Neural cell (in vitro differentiated cells): ENCODE data around the gene OR6N1. TPM values are rescaled to one million over a fixed set of nuclear protein-coding genes. Genes with fewer than 3 reads are reported as not detected.

Experiments
- H2AFZ ChIP-seq: fragments of 200-600, 300-800 bp; sonication (generic), shearing (Covaris generic); 2 replicates; pipeline ENCODE4 v1.6.0; 2014; ENCODE audit warnings: low read depth, mild to moderate bottlenecking, antibody characterized with exemption, low read length, moderate library complexity
- H3F3A ChIP-seq: fragments of 200-600 bp; shearing (Covaris generic); 2 replicates; pipeline ENCODE4 v1.6.1; 2016; ENCODE audit warnings: mild to moderate bottlenecking, moderate library complexity, mixed read lengths, antibody characterized with exemption, low read length; ENCODE audit not compliant: insufficient read depth, poor library complexity, severe bottlenecking
- H3K27ac ChIP-seq: fragments of 200-600, 300-800 bp; sonication (generic), shearing (Covaris generic); 2 replicates; pipeline ENCODE4 v1.5.1; 2014; ENCODE audit warnings: mild to moderate bottlenecking, low read length, moderate library complexity
- H3K27me3 ChIP-seq: fragments of 300-800, 200-600 bp; sonication (generic), shearing (Covaris generic); 2 replicates; pipeline ENCODE4 v1.6.0; 2014; ENCODE audit warnings: mild to moderate bottlenecking, low read depth, low read length, moderate library complexity; ENCODE audit not compliant: insufficient read depth
- H3K36me3 ChIP-seq: fragments of 300-800, 200-600 bp; sonication (generic), shearing (Covaris generic); 2 replicates; pipeline ENCODE4 v1.5.1; 2014; ENCODE audit warnings: mild to moderate bottlenecking, antibody characterized with exemption, low read length, moderate library complexity; ENCODE audit not compliant: insufficient read depth
- H3K4me2 ChIP-seq: fragments of 300-800, 200-600 bp; sonication (generic), shearing (Covaris generic); 2 replicates; pipeline ENCODE4 v1.6.0; 2014; ENCODE audit warnings: mild to moderate bottlenecking, low read length
- H3K4me3 ChIP-seq: fragments of 300-800, 200-600 bp; sonication (generic), shearing (Covaris generic); 2 replicates; pipeline ENCODE4 v1.5.1; 2014; ENCODE audit warnings: mild to moderate bottlenecking, low read length, moderate library complexity
- H3K79me2 ChIP-seq: fragments of 200-600 bp; shearing (Covaris generic); replicated peaks from 2 replicates; pipeline ENCODE4 v1.6.0; 2014; ENCODE audit warnings: mild to moderate bottlenecking, low read length, moderate library complexity; ENCODE audit not compliant: insufficient read depth
- H3K9ac ChIP-seq: fragments of 300-800, 200-600 bp; sonication (generic), shearing (Covaris generic); 2 replicates; pipeline ENCODE4 v1.6.1; 2016; ENCODE audit warnings: mild to moderate bottlenecking, low read length, mixed read lengths
- H3K9me2 ChIP-seq: fragments of 200-600 bp; shearing (Covaris generic); 2 replicates; pipeline ENCODE4 v1.6.1; 2016; ENCODE audit warnings: mild to moderate bottlenecking, low read length, mixed read lengths; ENCODE audit not compliant: insufficient read depth
- H3K9me3 ChIP-seq: fragments of 200-600, 300-800 bp; sonication (generic), shearing (Covaris generic); 2 replicates; pipeline ENCODE4 v1.6.1; 2016; ENCODE audit warnings: mild to moderate bottlenecking, mixed run types, low read length, moderate library complexity, mixed read lengths
- H4K20me1 ChIP-seq: fragments of 200-600 bp; shearing (Covaris generic); 2 replicates; pipeline ENCODE4 v1.6.1; 2016; ENCODE audit warnings: mild to moderate bottlenecking, mixed run types; ENCODE audit not compliant: insufficient read depth
- CTCF ChIP-seq: fragments of 450-650 bp; IDR thresholded peaks from 2 replicates; pipeline ENCODE4 v1.5.1; 2014; ENCODE audit warnings: antibody characterized with exemption, mild to moderate bottlenecking, moderate library complexity; ENCODE audit not compliant: poor library complexity, severe bottlenecking
- EP300 ChIP-seq: fragments of 450-650 bp; conservative IDR thresholded peaks from 2 replicates; pipeline ENCODE4 v1.6.1; 2014; ENCODE audit warnings: antibody characterized with exemption, mild to moderate bottlenecking, moderate library complexity; ENCODE audit not compliant: poor library complexity, severe bottlenecking
- EZH2 ChIP-seq: fragments of 200-600, 300-800 bp; shearing (Covaris generic), sonication (generic); IDR thresholded peaks from 2 replicates; pipeline ENCODE4 v1.6.1; 2014; ENCODE audit warnings: antibody characterized with exemption, low read length, borderline replicate concordance, mild to moderate bottlenecking; ENCODE audit not compliant: insufficient read depth, poor library complexity, severe bottlenecking
- MXI1 ChIP-seq: fragments of 450-650 bp; conservative IDR thresholded peaks from 2 replicates; pipeline ENCODE4 v1.6.1; 2014; ENCODE audit warnings: antibody characterized with exemption, mild to moderate bottlenecking; ENCODE audit not compliant: poor library complexity, severe bottlenecking
- POLR2AphosphoS5 ChIP-seq: IDR thresholded peaks from 2 replicates; pipeline ENCODE4 v1.6.1; 2012
- RAD21 ChIP-seq: fragments of 450-650 bp; conservative IDR thresholded peaks from 2 replicates; pipeline ENCODE4 v1.6.1; 2014; ENCODE audit warnings: antibody characterized with exemption, mild to moderate bottlenecking, moderate library complexity
- REST ChIP-seq: IDR thresholded peaks from 2 replicates; pipeline ENCODE4 v1.6.1; 2012; ENCODE audit warnings: borderline replicate concordance
- SMC3 ChIP-seq: fragments of 450-650 bp; conservative IDR thresholded peaks from 2 replicates; pipeline ENCODE4 v1.6.1; 2014; ENCODE audit warnings: antibody characterized with exemption, mild to moderate bottlenecking, moderate library complexity; ENCODE audit not compliant: poor library complexity
- TAF1 ChIP-seq: IDR thresholded peaks from 2 replicates; pipeline ENCODE4 v1.6.1; 2012; ENCODE audit warnings: low read depth
- polyA plus RNA-seq: library from polyadenylated mRNA; depleted of rRNA; stranded (reverse); fragments of >200 nt; gene quantifications from 2 replicates; pipeline ENCODE4 v1.2.3, GENCODE V29; 2014
- small RNA-seq, 3 experiments: library from RNA; depleted of rRNA; stranded (forward); fragments of <200 nt; gene quantifications; one replicate each; pipeline ENCODE3, GENCODE V24; 2012

OR6N1 gene
- polyA plus RNA-seq, 1 donor from 2014 or later = not detected

GRCh38 chr1:158714754-158715153 is 57.2 kb downstream of the OR6N1 start:
- Histone ChIP-seq H3K9ac (no peak overlapping the region), H2AFZ (no peak overlapping the region), H3K4me3 (no peak overlapping the region), H3K4me2 (no peak overlapping the region), H3K36me3 (no peaks in the 10 kb centered on the region), H3K9me3 (no peaks in the 10 kb centered on the region), H3F3A (no peaks in the 10 kb centered on the region), H3K27ac (no peak overlapping the region), H3K9me2 (no peaks in the 10 kb centered on the region), H3K27me3 (no peaks in the 10 kb centered on the region), H4K20me1 (no peaks in the 10 kb centered on the region), H3K79me2 (no peaks in the 10 kb centered on the region)
- TF ChIP-seq CTCF (no peak), REST (no peak), MXI1 (no peak), EZH2 (no peak), RAD21 (no peak), POLR2AphosphoS5 (no peak), EP300 (no peak), SMC3 (no peak), TAF1 (no peak)

Small RNA genes within 50 kb of the gene (small RNA-seq; reads per million reads assigned to genes)
- gene OR2AQ1P = 0 reads per million in 3 experiments

Other genes starting within 250 kb of the OR6N1 start
- gene OR6Y1, start 217.8 kb downstream of the OR6N1 start, polyA plus RNA-seq = not detected in 2 replicates
- not detected in 2 replicates for gene OR6P1, start 201.6 kb downstream of the OR6N1 start, polyA plus RNA-seq
- gene OR10X1, start 192.3 kb downstream of the OR6N1 start, polyA plus RNA-seq = not detected in 2 replicates
- gene OR10Z1, start 166.9 kb downstream of the OR6N1 start, polyA plus RNA-seq = not detected in 2 replicates
- not detected in 2 replicates for gene SPTA1, start 85.5 kb downstream of the OR6N1 start, polyA plus RNA-seq
- gene OR6K2, start 71.5 kb downstream of the OR6N1 start, polyA plus RNA-seq = not detected in 2 replicates
- not detected in 2 replicates for gene OR6K3, start 51.5 kb downstream of the OR6N1 start, polyA plus RNA-seq
- gene OR6K6, start 17.5 kb downstream of the OR6N1 start, polyA plus RNA-seq = not detected in 2 replicates
- gene OR6N2, start 9.0 kb upstream of the OR6N1 start, polyA plus RNA-seq = not detected in 2 replicates
- not detected in 2 replicates for gene MNDA, start 59.2 kb upstream of the OR6N1 start, polyA plus RNA-seq
- not detected in 2 replicates for gene PYHIN1, start 159.4 kb upstream of the OR6N1 start, polyA plus RNA-seq
- gene IFI16, start 237.7 kb upstream of the OR6N1 start, polyA plus RNA-seq = 0.12 TPM in 1 of 2 replicates, not detected in the other